Activated naive CD4-positive, alpha-beta T cell (primary cell): ENCODE results near the gene ALDH3B1.

Experiments
- DNase-seq, 4 experiments: peaks; one replicate each; lab custom pipeline; 2025; lab: John Stamatoyannopoulos, UW

Gene ALDH3B1

DNA sequence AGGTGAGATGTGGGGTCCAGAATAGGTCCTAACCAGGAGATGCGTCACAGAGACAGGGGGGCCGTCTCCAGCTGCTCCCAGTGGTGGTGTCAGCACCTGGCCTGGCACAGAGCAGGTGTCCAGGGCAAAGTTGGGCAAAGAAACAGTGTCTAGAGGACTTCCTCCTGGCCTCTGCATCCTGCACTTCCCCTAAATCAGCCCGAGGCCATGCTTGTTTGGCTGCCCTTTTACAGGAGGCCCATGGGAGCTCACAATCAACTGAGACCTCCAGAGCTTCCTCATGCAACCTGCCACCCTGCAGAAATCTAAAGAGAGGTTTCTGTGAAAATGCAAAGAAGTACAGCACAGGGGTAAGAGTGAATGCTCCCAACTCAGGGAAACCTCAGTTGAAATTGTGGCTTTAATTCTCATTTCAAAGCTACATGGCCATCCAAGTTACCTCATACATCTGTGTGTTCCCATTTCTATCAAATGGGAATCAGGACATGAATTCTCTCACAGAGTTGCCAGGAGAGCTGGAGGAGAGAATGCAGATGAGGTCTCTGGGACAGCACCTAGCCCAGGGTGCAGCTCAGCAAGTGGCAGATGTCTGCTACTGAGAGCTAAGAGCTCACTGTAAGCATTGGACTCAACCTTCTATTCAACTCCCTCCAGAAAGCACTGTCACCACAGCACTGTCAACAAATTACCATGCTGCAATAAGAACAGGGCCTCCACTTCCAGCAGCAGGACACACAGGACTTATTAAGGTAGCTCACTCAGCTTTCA lies 61.3 kb downstream of the ALDH3B1 start:
- DNase-seq = no peak

- DNase-seq = no peak
These were observed 64.6 kb downstream of the ALDH3B1 start for GRCh38 chr11:68074584-68075352.

- no peak for DNase-seq
These were observed 66.4 kb downstream of the ALDH3B1 start for GRCh38 chr11:68076371-68077042.

- no peak for DNase-seq
These were observed 67.8 kb downstream of the ALDH3B1 start for GRCh38 chr11:68077617-68078582.
